Mammary epithelial cell (primary cell): ENCODE results near the gene FMNL1.

Experiments
- CTCF ChIP-seq, 2 donors: IDR thresholded peaks in 1 of 2; conservative IDR thresholded peaks in 1 of 2; 2 replicates each; pipeline ENCODE4 v1.5.1; 2011 to 2012; ENCODE audit warnings: inconsistent platforms in 2 of 2, low read length in 2 of 2, mild to moderate bottlenecking in 2 of 2, control low read depth in 1 of 2, low read depth in 1 of 2; ENCODE audit not compliant: insufficient read depth in 1 of 2; ENCODE audit errors: extremely low read depth in 1 of 2
- EZH2 ChIP-seq: IDR thresholded peaks from 2 replicates; pipeline ENCODE4 v1.6.1; 2012; ENCODE audit warnings: low read length, inconsistent platforms, borderline replicate concordance

- TF ChIP-seq CTCF (conservative IDR thresholded peaks at IDR 0.05 in 1 of 2, IDR thresholded peaks at IDR 0.05 in 1 of 2; ENCODE audit: extremely low read depth in 1 of 2, insufficient read depth in 1 of 2, low read depth in 1 of 2, low read length in 2 of 2) (no peak), EZH2 (no peak)
These were observed 43.3 kb downstream of the FMNL1 start for GRCh38 chr17:45264988-45265387.
